Fibroblast of skin of left quadriceps (primary cell): Measurements from ENCODE around the gene PPARD.

Experiments used
- DNase-seq, 2 experiments: peaks; one replicate each; pipeline ENCODE4 v3.0.0-alpha.2; 2013; ENCODE audit warnings: low read depth in 2 of 2

Gene PPARD

DNA sequence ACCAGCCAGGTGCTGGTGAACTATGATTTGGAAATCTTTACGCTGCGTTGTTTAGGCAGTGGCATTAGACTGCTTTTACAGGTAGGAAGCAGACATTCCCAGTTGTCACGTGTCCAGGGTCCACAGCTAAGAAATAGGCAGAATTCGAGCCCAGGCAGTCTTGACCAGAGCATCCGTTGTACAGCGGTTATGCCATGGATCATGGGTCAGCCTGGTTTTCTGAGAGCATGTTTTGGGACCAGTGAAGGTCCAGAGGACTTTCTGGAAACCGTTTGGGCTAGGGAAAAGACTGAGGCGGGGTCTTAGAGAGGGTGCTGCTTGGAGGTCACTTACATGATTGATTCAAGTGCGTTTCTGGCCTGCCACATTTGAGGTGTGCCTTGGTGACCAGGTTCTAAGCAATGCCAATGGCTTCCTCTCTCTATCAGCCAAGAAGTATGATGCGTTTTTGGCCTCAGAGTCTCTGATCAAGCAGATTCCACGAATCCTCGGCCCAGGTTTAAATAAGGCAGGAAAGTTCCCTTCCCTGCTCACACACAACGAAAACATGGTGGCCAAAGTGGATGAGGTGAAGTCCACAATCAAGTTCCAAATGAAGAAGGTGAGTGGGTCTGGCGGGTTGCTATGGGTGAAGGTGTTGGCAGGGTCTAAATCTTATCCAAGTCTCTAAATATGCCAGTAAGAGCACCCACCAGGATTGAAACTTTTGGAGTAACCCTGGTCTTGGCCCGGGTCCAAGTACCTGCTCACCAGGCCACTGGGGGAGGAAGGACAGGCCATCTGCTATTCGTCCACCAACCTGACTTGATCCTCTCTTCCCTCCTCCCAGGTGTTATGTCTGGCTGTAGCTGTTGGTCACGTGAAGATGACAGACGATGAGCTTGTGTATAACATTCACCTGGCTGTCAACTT is 127.6 kb downstream of the PPARD start:
- no peak for DNase-seq

DNA sequence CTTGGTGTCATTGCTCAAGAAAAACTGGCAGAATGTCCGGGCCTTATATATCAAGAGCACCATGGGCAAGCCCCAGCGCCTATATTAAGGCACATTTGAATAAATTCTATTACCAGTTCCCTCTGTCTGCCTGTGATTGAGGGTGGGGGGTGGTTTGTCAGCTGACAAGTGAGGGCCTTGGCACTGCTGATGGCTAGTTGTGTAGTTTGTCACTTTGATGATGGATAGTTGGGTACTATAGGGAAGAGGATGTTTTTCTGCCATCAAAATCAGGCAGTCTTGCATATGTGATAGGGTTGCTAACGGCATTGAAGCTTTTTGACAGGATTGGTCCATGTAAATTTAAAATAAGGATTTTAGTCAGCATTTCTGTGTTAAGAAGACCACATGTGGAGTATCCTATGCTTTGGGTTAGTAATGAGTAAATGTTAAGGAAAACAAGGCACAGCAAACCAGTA is 128.3 kb downstream of the PPARD start:
- DNase-seq, result no peak

DNA sequence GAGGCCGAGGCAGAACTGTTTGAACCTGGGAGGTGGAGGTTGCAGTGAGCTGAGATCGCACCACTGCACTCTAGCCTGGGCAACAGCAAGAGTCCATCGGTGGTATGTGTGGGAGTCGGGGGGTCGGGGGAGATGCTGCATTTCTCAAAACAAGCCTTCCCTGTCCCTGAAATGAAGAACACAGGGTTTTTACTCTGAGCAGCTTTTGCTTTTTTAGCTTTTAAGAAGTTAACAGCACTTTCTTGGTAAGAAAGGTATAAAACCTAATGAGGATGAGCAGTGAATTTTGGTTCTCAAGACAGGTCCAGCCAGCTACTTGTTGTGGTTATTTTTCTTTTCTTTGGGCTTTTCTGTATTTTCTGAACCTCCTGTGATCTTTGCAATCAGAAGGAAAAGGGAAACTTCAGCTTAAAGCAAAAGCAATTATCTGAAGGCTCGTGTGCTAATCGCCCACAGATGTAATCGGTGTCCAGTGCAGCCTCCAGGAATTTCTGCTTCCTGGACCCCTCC is 129.5 kb downstream of the PPARD start:
- DNase-seq, result no peak

DNA sequence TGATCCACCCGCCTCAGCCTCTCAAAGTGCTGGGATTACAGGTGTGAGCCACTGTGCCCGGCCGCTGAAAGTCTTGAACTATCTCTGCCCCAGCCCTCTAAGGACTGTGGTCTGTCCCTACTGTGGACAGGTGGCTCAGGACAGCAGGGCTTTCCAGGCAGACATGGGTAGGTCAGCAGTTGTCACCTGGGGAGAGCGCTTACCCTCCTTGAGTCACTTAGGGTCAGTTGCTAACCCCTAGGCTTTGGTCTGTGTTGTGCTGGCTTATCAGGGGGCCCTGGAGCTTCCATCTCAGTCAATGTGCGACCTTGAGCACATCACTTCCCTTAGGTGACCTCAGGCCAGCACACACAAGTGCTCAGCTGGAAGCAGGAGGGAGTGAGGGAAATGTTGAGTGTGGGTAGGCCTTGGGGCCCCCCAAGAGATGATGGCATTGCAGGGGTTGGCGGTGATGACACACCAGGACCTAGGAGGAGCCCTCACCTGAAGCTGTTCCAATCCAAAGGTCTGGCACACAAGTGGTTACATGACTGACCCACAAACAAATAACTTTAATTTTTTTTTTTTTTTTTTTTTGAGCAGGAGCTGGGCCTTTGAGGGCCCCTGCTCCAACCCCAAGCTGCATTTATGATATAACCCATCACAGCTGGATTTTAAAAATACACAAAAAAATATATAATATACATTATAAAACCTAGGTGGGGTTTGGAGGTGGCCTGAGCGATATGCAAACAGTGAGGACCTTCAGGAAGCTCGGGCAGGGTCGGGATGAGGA is 130.9 kb downstream of the PPARD start:
- DNase-seq, result no peak

DNA sequence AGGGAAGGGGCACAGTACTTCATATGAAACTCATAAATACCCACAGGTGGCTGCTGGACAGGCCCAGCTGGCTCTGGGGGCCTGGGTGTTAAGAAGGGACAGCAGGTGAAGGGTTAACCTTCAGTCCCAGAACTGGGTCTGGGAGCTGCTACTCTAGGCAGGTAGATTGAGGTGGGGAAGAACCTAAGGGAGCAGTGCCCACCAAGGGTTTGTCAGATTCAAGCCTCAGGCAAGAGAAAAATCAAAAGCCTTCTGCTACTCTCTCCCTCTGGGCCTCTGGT is 131.4 kb downstream of the PPARD start:
- DNase-seq, result no peak

DNA sequence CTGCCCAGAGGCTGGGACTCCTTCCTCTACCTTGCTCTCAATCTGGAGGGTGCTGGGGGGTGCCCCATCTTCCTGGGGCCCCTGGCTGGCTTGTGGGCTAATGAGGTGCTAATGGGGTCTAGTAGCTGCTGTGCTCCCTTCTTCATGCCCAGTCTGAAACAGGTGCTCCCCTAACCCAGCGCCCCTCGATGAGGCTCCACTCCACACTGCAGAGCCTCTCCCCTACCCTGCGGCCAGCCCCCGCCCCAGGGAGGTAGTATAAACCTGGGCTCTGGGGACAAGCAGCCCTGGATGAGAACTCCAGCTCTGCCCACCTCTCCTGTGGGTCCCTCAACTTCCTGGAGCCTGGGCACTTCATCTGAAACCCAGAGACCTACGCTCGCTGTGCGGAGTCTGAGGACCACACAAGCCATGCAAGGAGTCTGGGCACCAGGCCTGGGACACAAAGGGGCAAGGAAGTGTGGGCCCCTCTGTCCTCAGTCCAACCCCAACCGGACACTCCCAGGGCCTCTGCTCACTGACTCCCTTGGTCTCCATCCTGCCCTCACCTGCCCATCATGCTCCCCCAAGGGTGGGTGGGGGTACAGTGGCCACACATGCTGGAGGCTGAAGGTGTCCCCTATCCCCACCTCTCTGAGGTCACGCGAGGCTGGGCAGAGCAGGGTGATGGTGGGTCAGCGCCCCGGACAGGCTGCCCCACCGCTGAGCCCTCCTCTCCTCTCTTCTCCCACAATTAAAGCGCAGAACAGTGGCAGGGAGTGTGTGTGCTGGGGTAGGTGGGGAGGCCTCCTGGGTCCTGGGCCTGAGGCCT is 132.0 kb downstream of the PPARD start:
- DNase-seq, result no peak

DNA sequence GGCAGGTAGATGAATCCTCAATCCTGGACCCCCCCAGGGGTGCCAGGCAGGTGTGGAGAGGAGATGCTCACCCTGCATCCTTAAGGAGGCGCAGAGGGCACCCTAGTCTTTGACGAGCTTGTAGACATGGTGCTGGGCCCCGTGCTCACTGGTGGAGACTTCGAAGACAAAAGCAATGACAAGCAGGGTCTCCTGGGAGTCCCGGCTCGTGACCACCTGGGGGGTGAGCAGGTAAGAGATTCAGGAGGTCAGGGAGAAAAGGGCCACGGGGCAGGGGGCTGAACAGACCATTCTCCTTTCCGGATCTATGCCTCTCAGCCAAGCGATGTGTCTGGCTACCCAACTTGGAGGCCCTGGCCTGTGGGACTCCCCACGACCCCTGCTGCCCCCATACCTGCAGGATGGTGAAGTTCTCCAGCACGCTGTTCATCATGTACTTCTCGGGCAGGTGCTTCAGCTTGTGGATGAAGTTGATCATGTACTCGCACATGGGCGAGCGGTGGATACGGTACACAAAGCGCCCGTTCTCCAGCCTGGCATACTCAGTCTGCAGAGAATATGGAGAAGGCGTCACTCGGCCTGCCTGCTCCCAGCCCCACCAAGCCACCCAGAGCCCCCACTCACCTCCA is 132.7 kb downstream of the PPARD start:
- no peak for DNase-seq

DNA sequence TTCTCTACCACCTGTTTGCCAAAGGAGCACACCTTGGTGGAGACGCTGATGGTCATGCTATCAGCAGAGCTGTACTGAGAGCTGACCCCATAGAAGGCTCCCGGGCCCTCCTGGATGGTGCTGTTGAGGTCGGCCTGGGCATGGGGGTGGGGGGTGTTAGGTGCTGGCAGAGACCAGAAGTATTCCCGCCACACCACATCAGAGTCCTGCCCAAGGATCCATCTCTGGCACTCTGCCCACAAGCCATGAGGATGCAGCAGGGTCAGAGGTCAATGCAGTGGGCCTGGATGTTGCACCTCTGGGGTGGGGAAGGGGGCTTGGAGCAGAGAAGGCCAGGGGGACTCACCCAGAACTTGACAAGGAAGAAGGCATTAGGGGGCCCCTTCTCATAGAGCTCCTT is 133.2 kb downstream of the PPARD start:
- DNase-seq, result no peak

DNA sequence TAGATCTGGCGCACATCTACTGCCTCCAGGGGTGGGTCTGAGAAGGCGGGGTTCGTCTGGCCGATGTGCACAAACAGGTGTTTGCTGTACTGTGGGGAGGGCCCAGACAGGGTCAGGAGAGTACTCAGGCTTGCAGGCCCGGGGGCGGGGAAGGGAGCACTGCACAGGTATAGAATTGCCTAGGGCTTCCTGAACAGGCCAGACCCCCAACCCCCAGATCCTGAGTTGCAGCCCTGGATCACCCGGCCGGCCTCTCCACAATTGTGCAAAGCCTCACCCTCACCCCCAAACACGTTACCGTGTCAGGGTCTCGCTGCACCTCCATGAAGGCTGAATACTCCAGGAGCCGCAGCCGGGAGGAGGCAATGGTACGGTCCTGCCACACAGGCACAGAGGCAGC is 133.6 kb downstream of the PPARD start:
- DNase-seq, result no peak

DNA sequence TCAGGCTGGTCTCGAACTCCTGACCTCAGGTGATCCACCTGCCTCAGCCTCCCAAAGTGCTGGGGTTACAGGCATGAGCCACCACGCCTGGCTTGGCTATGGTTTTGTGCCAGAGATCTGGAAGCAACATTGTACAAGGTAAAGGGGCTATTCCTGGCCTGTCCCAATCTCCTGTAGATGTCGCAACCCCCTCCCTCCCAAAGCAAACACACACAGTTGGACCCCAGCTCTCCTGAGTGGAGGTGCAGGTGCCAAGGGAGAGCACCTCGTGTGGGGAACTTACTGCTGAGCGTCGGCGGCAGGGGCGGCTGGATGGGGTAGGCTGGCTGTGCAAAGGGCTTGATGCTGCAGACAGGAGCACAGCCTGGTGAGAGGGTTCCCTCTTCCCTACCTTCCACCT is 134.7 kb downstream of the PPARD start:
- no peak for DNase-seq
